A673 (cell line): ENCODE measurements around the gene CENPV.

Source experiments
- EZH2 ChIP-seq: fragments of 200-600 bp; sonication (generic); IDR thresholded peaks from 2 replicates; pipeline ENCODE4 v1.6.1; 2017; ENCODE audit warnings: borderline replicate concordance, low read depth, mild to moderate bottlenecking, mixed read lengths, antibody characterized with exemption, low read length; ENCODE audit not compliant: poor library complexity, severe bottlenecking
- TF ChIP-seq, protein P1 (sequence below): fragments of 300-800, 200-600 bp; sonication (generic); conservative IDR thresholded peaks from 2 replicates; pipeline ENCODE4 v1.5.1; 2017; ENCODE audit warnings: low read depth, mild to moderate bottlenecking, antibody characterized with exemption, low read length, moderate library complexity, mixed read lengths

DNA sequence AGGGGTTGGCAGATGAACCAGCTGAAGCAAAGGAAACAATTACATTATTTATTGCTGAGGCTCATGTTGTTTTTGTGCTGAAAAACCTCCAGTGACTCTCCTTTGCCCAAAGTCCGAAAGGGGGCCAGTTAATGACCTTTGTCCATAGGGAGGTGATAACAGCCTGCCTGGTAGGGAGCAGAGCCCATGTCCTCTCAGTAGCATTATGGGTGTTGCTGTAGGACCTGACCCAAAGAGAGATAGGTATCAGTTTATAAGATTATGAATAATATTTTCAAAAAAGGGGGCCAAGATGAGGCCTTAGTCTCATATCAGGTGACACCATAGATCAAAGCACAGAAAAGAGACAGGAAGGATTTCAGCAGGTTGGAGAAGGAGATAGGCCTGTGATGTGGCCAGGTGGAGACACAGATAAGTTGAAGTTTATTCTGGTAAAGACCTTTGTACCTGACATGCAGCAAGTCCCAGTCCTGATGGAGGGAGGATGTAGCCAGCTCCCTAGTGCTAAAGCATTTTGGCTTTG is 55.1 kb downstream of the CENPV start:
- TF ChIP-seq, protein P1, sequence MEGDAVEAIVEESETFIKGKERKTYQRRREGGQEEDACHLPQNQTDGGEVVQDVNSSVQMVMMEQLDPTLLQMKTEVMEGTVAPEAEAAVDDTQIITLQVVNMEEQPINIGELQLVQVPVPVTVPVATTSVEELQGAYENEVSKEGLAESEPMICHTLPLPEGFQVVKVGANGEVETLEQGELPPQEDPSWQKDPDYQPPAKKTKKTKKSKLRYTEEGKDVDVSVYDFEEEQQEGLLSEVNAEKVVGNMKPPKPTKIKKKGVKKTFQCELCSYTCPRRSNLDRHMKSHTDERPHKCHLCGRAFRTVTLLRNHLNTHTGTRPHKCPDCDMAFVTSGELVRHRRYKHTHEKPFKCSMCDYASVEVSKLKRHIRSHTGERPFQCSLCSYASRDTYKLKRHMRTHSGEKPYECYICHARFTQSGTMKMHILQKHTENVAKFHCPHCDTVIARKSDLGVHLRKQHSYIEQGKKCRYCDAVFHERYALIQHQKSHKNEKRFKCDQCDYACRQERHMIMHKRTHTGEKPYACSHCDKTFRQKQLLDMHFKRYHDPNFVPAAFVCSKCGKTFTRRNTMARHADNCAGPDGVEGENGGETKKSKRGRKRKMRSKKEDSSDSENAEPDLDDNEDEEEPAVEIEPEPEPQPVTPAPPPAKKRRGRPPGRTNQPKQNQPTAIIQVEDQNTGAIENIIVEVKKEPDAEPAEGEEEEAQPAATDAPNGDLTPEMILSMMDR: no peak
- no peak for TF ChIP-seq EZH2
